DOHH2 (cell line): ENCODE results near the gene ATP8A2.

Source experiments
- H3F3A ChIP-seq: fragments of 200-600 bp; sonication (generic), shearing (Covaris generic); 2 replicates; pipeline ENCODE4 v1.6.0; 2016; ENCODE audit warnings: antibody characterized with exemption, mild to moderate bottlenecking; ENCODE audit not compliant: control insufficient read depth, insufficient read depth
- H3K27ac ChIP-seq: fragments of 200-600 bp; sonication (generic); 2 replicates; pipeline ENCODE4 v1.5.1; 2014; ENCODE audit warnings: low read depth, mild to moderate bottlenecking, low read length, moderate library complexity
- H3K27me3 ChIP-seq: fragments of 200-600 bp; sonication (generic); 2 replicates; pipeline ENCODE4 v1.6.1; 2014; ENCODE audit warnings: mild to moderate bottlenecking, low read length, mixed read lengths; ENCODE audit not compliant: control insufficient read depth
- H3K36me3 ChIP-seq: fragments of 200-600 bp; sonication (generic); 2 replicates; pipeline ENCODE4 v1.6.1; 2014; ENCODE audit warnings: mild to moderate bottlenecking, low read length, moderate library complexity, mixed read lengths; ENCODE audit not compliant: control insufficient read depth
- H3K4me1 ChIP-seq: fragments of 200-600 bp; sonication (generic); 2 replicates; pipeline ENCODE4 v1.6.1; 2014; ENCODE audit warnings: mild to moderate bottlenecking, low read length, mixed read lengths; ENCODE audit not compliant: control insufficient read depth
- H3K4me2 ChIP-seq: fragments of 200-600 bp; sonication (generic); 2 replicates; pipeline ENCODE4 v1.6.0; 2014; ENCODE audit warnings: mild to moderate bottlenecking, low read length, moderate library complexity
- H3K4me3 ChIP-seq: fragments of 200-600 bp; sonication (generic); 2 replicates; pipeline ENCODE4 v1.5.1; 2014; ENCODE audit warnings: mild to moderate bottlenecking, low read length, mixed read lengths
- H3K79me2 ChIP-seq: fragments of 200-600 bp; sonication (generic); 2 replicates; pipeline ENCODE4 v1.6.1; 2014; ENCODE audit warnings: mild to moderate bottlenecking, low read length, mixed read lengths; ENCODE audit not compliant: control insufficient read depth
- H3K9me2 ChIP-seq: fragments of 200-600 bp; sonication (generic); replicated peaks from 2 replicates; pipeline ENCODE4 v1.6.1; 2014; ENCODE audit warnings: mild to moderate bottlenecking, low read length, mixed read lengths; ENCODE audit not compliant: control insufficient read depth
- H3K9me3 ChIP-seq: fragments of 200-600 bp; sonication (generic); 2 replicates; pipeline ENCODE4 v1.6.1; 2014; ENCODE audit warnings: antibody characterized with exemption, low read length, mixed read lengths; ENCODE audit not compliant: control insufficient read depth, insufficient read depth
- H4K20me1 ChIP-seq: fragments of 200-600 bp; sonication (generic); 2 replicates; pipeline ENCODE4 v1.6.0; 2014; ENCODE audit warnings: low read depth, mild to moderate bottlenecking, antibody characterized with exemption, low read length, moderate library complexity; ENCODE audit not compliant: control insufficient read depth, insufficient read depth
- EZH2phosphoT487 ChIP-seq: fragments of 200-600 bp; sonication (generic); IDR thresholded peaks from 2 replicates; pipeline ENCODE4 v1.6.1; 2017; ENCODE audit warnings: borderline replicate concordance, mild to moderate bottlenecking, antibody characterized with exemption, low read length, moderate library complexity, mixed read lengths
- TF ChIP-seq, protein P1 (sequence below): fragments of 200-600 bp; sonication (generic); IDR thresholded peaks from one replicate; pipeline ENCODE4 v1.5.1; 2014; ENCODE audit warnings: antibody characterized with exemption, mild to moderate bottlenecking, low read depth, low read length; ENCODE audit not compliant: poor library complexity, severe bottlenecking

ATP8A2 gene

GRCh38 chr13:25752957-25753551 is 381.3 kb downstream of the ATP8A2 start:
- Histone ChIP-seq H3K27me3 (no peaks in the 10 kb centered on the region), H3K79me2 (no peaks in the 10 kb centered on the region), H3K9me2 (no peaks in the 10 kb centered on the region), H3K4me3 (no peak overlapping the region), H3K4me2 (no peak overlapping the region), H3K27ac (no peak overlapping the region), H3F3A (no peaks in the 10 kb centered on the region), H3K4me1 (no peaks in the 10 kb centered on the region), H3K36me3 (no peaks in the 10 kb centered on the region), H4K20me1 (no peaks in the 10 kb centered on the region), H3K9me3 (no peaks in the 10 kb centered on the region)
- TF ChIP-seq, protein P1, sequence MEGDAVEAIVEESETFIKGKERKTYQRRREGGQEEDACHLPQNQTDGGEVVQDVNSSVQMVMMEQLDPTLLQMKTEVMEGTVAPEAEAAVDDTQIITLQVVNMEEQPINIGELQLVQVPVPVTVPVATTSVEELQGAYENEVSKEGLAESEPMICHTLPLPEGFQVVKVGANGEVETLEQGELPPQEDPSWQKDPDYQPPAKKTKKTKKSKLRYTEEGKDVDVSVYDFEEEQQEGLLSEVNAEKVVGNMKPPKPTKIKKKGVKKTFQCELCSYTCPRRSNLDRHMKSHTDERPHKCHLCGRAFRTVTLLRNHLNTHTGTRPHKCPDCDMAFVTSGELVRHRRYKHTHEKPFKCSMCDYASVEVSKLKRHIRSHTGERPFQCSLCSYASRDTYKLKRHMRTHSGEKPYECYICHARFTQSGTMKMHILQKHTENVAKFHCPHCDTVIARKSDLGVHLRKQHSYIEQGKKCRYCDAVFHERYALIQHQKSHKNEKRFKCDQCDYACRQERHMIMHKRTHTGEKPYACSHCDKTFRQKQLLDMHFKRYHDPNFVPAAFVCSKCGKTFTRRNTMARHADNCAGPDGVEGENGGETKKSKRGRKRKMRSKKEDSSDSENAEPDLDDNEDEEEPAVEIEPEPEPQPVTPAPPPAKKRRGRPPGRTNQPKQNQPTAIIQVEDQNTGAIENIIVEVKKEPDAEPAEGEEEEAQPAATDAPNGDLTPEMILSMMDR: no peak
- TF ChIP-seq EZH2phosphoT487: no peak

GRCh38 chr13:25753976-25754375 is 382.2 kb downstream of the ATP8A2 start:
- Histone ChIP-seq H3F3A (no peaks in the 10 kb centered on the region), H3K4me1 (no peaks in the 10 kb centered on the region), H3K4me3 (no peak overlapping the region), H3K27me3 (no peaks in the 10 kb centered on the region), H3K79me2 (no peaks in the 10 kb centered on the region), H3K4me2 (no peak overlapping the region), H4K20me1 (no peaks in the 10 kb centered on the region), H3K36me3 (no peaks in the 10 kb centered on the region), H3K27ac (no peak overlapping the region), H3K9me2 (no peaks in the 10 kb centered on the region), H3K9me3 (no peaks in the 10 kb centered on the region)
- TF ChIP-seq, protein P1: no peak
- TF ChIP-seq EZH2phosphoT487: no peak

DNA sequence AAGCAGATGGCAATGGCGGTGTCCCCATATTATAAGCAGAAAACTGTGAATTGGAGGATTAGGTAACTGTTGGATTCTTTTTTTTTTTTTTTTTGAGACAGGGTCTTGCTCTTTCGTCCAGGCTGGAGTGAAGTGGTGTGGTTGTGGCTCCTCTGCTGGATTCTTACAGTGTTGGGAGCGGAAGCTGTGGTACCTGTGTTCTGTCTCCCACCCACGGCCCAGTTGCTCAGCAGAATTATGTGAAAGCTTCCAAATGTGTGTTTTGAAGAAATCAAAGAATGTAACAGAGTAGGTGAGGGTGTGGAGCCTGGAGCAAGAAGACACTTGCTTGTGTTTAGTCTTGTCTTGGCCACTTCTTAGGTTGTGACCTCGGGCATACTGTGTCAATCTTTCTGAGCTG is 384.5 kb downstream of the ATP8A2 start:
- H3K79me2 ChIP-seq: no peaks in the 10 kb centered on the region
- H4K20me1 ChIP-seq: no peaks in the 10 kb centered on the region
- no peaks in the 10 kb centered on the region for H3K4me1 ChIP-seq
- TF ChIP-seq, protein P1: no peak
- no peak for TF ChIP-seq EZH2phosphoT487
- H3K9me2 ChIP-seq: no peaks in the 10 kb centered on the region
- H3K27me3 ChIP-seq: no peaks in the 10 kb centered on the region
- no peaks in the 10 kb centered on the region for H3K36me3 ChIP-seq
- no peaks in the 10 kb centered on the region for H3F3A ChIP-seq
- H3K4me3 ChIP-seq: no peak overlapping the region
- no peaks in the 10 kb centered on the region for H3K9me3 ChIP-seq
- H3K4me2 ChIP-seq: no peak overlapping the region
- no peak overlapping the region for H3K27ac ChIP-seq
